PC-3 (cell line): ENCODE results near the gene NUP62.

Experiments used
- EZH2 ChIP-seq: fragments of 300-600 bp; sonication (generic); IDR thresholded peaks from one replicate; pipeline ENCODE4 v1.6.1; 2017; ENCODE audit warnings: antibody characterized with exemption, mild to moderate bottlenecking, low read length; ENCODE audit not compliant: unreplicated experiment
- EZH2phosphoT487 ChIP-seq: fragments of 300-600 bp; sonication (generic); IDR thresholded peaks from 2 replicates; pipeline ENCODE4 v1.6.1; 2018; ENCODE audit warnings: mild to moderate bottlenecking, antibody characterized with exemption, low read length, borderline replicate concordance
- TF ChIP-seq, protein P1 (sequence below): fragments of 300-600 bp; sonication (generic); conservative IDR thresholded peaks from 2 replicates; pipeline ENCODE4 v1.5.1; 2017; ENCODE audit warnings: antibody characterized with exemption, low read depth, mild to moderate bottlenecking, low read length

GRCh38 chr19:49924004-49924880 lies 5.1 kb downstream of the NUP62 start:
- TF ChIP-seq, protein P1, sequence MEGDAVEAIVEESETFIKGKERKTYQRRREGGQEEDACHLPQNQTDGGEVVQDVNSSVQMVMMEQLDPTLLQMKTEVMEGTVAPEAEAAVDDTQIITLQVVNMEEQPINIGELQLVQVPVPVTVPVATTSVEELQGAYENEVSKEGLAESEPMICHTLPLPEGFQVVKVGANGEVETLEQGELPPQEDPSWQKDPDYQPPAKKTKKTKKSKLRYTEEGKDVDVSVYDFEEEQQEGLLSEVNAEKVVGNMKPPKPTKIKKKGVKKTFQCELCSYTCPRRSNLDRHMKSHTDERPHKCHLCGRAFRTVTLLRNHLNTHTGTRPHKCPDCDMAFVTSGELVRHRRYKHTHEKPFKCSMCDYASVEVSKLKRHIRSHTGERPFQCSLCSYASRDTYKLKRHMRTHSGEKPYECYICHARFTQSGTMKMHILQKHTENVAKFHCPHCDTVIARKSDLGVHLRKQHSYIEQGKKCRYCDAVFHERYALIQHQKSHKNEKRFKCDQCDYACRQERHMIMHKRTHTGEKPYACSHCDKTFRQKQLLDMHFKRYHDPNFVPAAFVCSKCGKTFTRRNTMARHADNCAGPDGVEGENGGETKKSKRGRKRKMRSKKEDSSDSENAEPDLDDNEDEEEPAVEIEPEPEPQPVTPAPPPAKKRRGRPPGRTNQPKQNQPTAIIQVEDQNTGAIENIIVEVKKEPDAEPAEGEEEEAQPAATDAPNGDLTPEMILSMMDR: no peak
- TF ChIP-seq EZH2phosphoT487: no peak
- TF ChIP-seq EZH2: no peak
